Naive thymus-derived CD8-positive, alpha-beta T cell (primary cell): ENCODE measurements around the gene ODAD3. TPM values are rescaled to one million over a fixed set of nuclear protein-coding genes. Genes with fewer than 3 reads are reported as not detected.
"Not testable (repeated sequence)": the region's sequence is repeated elsewhere in the genome, so short reads cannot be mapped to it uniquely, and the experiment has no call there.

Experiments
- ATAC-seq, 2 donors: fragments of 150-1000 bp; cut with Tn5 transposase in 1 of 2; sonication (Bioruptor Pico), chemical (Tn5 transposase) in 1 of 2; 1 replicate in 1 of 2; 2 replicates in 1 of 2; pipeline ENCODE4 v1.10.0; 2021; ENCODE audit warnings: mild to moderate bottlenecking in 2 of 2, moderate library complexity in 2 of 2
- POLR2A ChIA-PET: fragments of 350-600 bp; sonication (Branson Sonifier 250); formaldehyde crosslinking; loops from one replicate; lab custom pipeline; 2021; ENCODE audit warnings: antibody characterized with exemption; lab: Charles Lee
- DNase-seq, 10 donors: peaks; one replicate each; pipeline versions ENCODE4 v3.0.0 to v3.0.0-alpha.2; 2020 to 2022
- H3K27ac Mint-ChIP-seq, 10 donors: one replicate each; pipeline ENCODE4 v1.8.0; 2020 to 2022; ENCODE audit warnings: mild to moderate bottlenecking in 10 of 10, mixed read lengths in 10 of 10, moderate library complexity in 4 of 10, inconsistent platforms in 1 of 10
- H3K27me3 Mint-ChIP-seq, 5 donors: one replicate each; pipeline ENCODE4 v1.8.0; 2021 to 2022; ENCODE audit warnings: mixed read lengths in 5 of 5
- H3K36me3 Mint-ChIP-seq, 3 donors: one replicate each; pipeline ENCODE4 v1.8.0; 2020 to 2022; ENCODE audit warnings: mixed read lengths in 3 of 3, mild to moderate bottlenecking in 2 of 3, inconsistent platforms in 1 of 3
- H3K4me1 Mint-ChIP-seq, 4 donors: one replicate each; pipeline ENCODE4 v1.8.0; 2021 to 2022; ENCODE audit warnings: mixed read lengths in 4 of 4
- H3K4me3 Mint-ChIP-seq, 10 donors: one replicate each; pipeline ENCODE4 v1.8.0; 2020 to 2022; ENCODE audit warnings: mild to moderate bottlenecking in 10 of 10, mixed read lengths in 10 of 10, moderate library complexity in 6 of 10, inconsistent platforms in 1 of 10
- H3K9me3 Mint-ChIP-seq, 9 donors: one replicate each; pipeline ENCODE4 v1.8.0; 2020 to 2022; ENCODE audit warnings: mixed read lengths in 9 of 9, mild to moderate bottlenecking in 3 of 9, inconsistent platforms in 1 of 9, moderate library complexity in 1 of 9
- polyA plus RNA-seq, 3 donors: library from polyadenylated mRNA; unstranded; fragments of 300-500 nt; fragmentation: Illumina TruSeq; gene quantifications; one replicate each; pipeline ENCODE4 v1.2.3, GENCODE V29; 2021
- total RNA-seq, 8 experiments: library from RNA in 2 of 8; stranded (reverse) in 2 of 8; gene quantifications; one replicate each; pipeline ENCODE4 v1.2.3 and lab custom pipeline; 2021 to 2026

ODAD3 gene
- total and polyA plus RNA-seq, 5 experiments from 2014 or later: not detected

DNA sequence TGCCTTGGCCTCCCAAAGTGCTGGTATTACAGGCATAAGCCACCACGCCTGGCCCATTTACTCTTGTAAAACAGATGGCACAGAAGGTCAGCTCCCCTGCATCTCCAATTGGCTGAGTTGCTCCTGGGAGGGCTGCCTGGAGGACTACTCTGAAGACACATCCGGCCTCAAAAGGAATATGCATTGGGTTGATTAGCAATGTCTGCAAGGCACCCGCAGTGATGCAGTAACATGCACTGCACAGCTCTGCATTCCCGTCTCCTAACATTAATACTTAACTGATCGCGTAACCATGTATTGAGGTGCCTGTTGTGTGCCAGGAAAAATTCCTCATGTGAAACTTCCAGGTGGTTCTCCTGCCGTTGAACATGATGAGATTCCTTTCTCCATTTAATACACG is 40.9 kb upstream of the ODAD3 start:
- Mint-ChIP-seq H3K4me1 (peaks cover 0 to 8% (median 7%) of the 10 kb centered on the region in 4 donors), H3K4me3 (no peak overlapping the region), H3K36me3 (no peaks in the 10 kb centered on the region), H3K27me3 (peaks cover 10 to 29% (median 23%) of the 10 kb centered on the region in 5 donors), H3K27ac (no peak overlapping the region), H3K9me3 (peaks cover 0 to 3% (median 0%) of the 10 kb centered on the region in 9 donors)
- POLR2A ChIA-PET: no interaction called here
- no peak for DNase-seq
- no peak for ATAC-seq

DNA sequence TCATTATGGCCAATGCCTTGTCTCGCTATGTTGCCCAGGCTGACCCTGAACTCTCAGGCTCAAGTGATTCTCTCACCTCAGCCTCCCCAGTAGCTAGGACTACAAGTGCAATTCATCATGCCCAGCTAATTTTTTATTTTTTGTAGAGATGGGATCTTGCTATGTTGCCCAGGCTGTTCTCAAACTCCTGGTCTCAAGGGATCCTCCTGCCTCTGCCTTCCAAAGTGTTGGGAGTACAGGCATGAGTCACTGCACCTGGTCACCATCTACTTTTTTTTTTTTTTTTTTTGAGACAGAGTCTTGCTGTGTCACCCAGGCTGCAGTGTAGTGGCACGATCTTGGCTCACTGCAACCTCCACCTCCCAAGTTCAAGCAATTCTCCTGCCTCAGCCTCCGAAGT is 40.4 kb upstream of the ODAD3 start:
- H3K4me3 Mint-ChIP-seq, ATAC-seq, POLR2A ChIA-PET, H3K4me1 Mint-ChIP-seq, H3K36me3 Mint-ChIP-seq, H3K27ac Mint-ChIP-seq, H3K9me3 Mint-ChIP-seq, DNase-seq: not testable (repeated sequence)
- H3K27me3 Mint-ChIP-seq: peaks cover 10 to 31% (median 23%) of the 10 kb centered on the region in 5 donors

DNA sequence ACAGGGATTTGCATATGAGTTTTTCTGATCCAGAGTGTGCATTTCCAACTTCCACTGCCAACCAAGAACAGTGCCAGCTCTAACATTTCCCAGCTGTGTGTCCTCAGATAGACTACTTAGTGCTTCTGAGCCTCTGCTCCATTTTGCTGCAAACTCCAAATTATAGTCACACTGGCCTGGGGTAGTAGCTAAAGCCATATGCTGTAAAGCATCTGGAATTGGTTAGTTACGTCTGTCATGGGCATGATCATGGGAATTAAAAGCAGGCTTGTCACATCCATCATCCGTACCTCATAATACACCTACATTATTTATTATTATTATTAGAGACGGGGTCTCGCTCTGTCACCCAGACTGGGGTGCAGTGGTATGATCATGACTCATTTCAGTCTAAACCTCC is 38.8 kb upstream of the ODAD3 start:
- Mint-ChIP-seq H3K9me3 (no peaks in the 10 kb centered on the region), H3K36me3 (no peaks in the 10 kb centered on the region), H3K4me1 (peaks cover 0 to 3% (median under 1%) of the 10 kb centered on the region in 4 donors), H3K4me3 (no peak overlapping the region), H3K27ac (no peak overlapping the region), H3K27me3 (peaks cover 6 to 30% (median 18%) of the 10 kb centered on the region in 5 donors)
- DNase-seq: no peak
- ATAC-seq: no peak
- POLR2A ChIA-PET: interaction anchor here (0.6 kb wide), 1 partner anchor 164 kb away, joined by 4 read pairs; no protein-coding TSS in a partner anchor

DNA sequence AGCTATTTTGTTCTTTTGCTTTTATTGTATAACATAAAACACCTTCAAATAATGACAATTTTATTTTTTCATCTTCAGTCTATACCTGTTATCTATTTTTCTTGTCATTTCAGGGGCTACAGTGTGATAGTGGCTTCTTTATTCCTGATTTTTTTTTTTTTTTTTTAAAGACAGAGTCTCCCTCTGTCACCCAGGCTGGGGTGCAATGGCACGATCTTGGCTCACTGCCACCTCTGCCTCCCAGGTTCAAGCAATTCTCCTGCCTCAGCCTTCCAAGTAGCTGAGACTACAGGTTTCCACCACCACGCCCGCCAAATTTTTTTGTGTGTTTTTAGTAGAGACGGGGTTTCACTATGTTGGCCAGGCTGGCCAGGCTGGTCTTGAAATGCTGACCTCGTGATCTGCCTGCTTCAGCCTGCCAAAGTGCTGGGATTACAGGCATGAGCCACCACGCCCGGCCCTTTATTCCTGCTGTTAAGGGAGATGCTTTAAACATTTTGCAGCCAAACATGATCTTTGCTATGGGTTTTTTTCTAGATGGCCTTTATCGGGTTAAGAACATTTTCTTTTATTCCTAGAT is 33.4 kb upstream of the ODAD3 start:
- H3K9me3 Mint-ChIP-seq, POLR2A ChIA-PET: not testable (repeated sequence)

DNA sequence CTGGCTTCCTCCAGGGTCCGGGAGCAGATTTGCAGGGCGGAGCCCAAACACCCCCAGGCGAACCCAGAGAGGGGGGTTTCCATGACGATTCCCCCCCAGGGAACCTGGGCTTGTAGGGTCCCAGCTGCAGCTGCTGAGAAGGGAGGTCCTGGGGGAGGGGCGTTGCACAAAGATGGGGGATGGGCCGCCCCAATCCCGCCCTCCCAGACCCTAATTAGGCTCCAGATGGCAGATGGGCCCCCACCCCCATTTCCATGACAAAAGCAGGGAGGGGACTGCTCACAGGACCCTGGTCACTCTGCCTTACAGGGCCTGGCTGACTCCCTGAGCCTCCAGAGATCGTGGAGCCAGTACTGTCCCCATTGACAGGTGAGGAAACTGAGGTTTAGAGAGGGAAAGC is 30.7 kb upstream of the ODAD3 start:
- H3K27me3 Mint-ChIP-seq: peaks cover 1 to 14% (median 2%) of the 10 kb centered on the region in 5 donors
- ATAC-seq: no peak
- POLR2A ChIA-PET: no interaction called here

More for the DNA sequence above, 33.4 kb upstream of the ODAD3 start:
- peaks cover 4 to 20% (median 6%) of the 10 kb centered on the region in 5 donors for H3K27me3 Mint-ChIP-seq
- H3K27ac Mint-ChIP-seq, ATAC-seq, DNase-seq, H3K4me3 Mint-ChIP-seq, H3K4me1 Mint-ChIP-seq, H3K36me3 Mint-ChIP-seq: not testable (repeated sequence)

DNA sequence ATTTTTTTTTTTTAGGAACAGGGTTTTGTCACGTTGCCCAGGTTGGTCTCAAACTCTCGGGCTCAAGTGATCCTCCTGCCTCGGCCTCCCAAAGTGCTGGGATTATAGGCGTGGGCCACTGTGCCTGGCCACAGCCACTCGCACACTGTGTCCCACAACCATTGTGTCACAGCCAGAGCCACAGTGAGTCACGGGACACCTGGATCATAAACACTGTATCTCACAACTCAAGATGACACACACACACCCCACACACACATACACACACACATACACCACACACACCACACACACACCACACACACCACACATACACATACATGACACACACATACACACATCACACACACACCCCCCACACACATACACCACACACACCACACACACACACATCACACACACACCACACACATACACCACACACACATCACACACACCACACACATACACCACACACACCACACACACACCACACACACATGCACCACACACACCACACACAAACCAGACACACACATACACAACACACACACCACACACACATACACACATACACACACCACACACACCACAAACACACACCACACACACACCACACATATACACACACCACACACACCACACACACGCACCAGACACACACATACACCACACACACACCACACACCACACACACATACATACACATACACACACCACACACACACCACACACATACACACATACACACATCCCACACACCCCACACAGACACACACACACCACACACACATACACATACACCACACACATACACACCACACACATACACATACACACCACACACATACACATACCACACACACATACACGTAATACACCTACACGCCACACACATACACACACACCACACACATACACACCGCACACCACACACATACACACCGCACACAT is 29.7 kb upstream of the ODAD3 start:
- no peak overlapping the region for H3K27ac Mint-ChIP-seq
- ATAC-seq (no peak), DNase-seq (no peak)
- H3K36me3 Mint-ChIP-seq: no peaks in the 10 kb centered on the region
- POLR2A ChIA-PET: no interaction called here
- H3K9me3 Mint-ChIP-seq: no peaks in the 10 kb centered on the region
- H3K4me1 Mint-ChIP-seq: no peaks in the 10 kb centered on the region
- H3K27me3 Mint-ChIP-seq: peaks cover 5 to 20% (median 11%) of the 10 kb centered on the region in 5 donors
- H3K4me3 Mint-ChIP-seq: no peak overlapping the region

More for the DNA sequence above, 30.7 kb upstream of the ODAD3 start:
- Mint-ChIP-seq H3K27ac (no peak overlapping the region), H3K4me1 (no peaks in the 10 kb centered on the region), H3K4me3 (no peak overlapping the region), H3K36me3 (no peaks in the 10 kb centered on the region), H3K9me3 (no peaks in the 10 kb centered on the region)
- DNase-seq: no peak

DNA sequence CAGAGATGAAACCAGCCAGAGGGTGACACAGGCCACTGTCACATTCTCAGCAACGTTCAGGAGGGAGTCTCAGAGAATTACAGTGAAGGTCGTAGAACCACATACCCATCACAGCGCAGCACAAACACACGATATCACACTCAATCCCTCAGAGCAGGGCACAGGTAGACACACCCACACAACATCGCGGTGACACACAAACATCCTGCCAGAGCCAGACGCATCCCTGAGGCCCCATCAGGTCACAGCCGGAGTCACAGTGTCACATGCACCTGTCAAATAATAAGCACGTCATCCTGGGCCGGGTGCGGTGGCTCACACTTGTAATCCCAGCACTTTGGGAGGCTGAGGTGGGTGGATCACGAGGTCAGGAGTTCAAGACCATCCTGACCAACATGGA is 28.5 kb upstream of the ODAD3 start:
- Mint-ChIP-seq H3K9me3 (no peaks in the 10 kb centered on the region), H3K27ac (peak overlapping the region in 1 of 10 donors; percentile 16), H3K36me3 (no peaks in the 10 kb centered on the region), H3K27me3 (peaks cover 5 to 25% (median 13%) of the 10 kb centered on the region in 5 donors), H3K4me1 (peaks cover 0 to under 1% (median 0%) of the 10 kb centered on the region in 4 donors), H3K4me3 (no peak overlapping the region)
- DNase-seq: no peak
- peak in 1 of 2 donors; percentile 33 for ATAC-seq
- POLR2A ChIA-PET: interaction anchor here (0.7 kb wide), 1 partner anchor 115 kb away, joined by 5 read pairs; no protein-coding TSS in a partner anchor

DNA sequence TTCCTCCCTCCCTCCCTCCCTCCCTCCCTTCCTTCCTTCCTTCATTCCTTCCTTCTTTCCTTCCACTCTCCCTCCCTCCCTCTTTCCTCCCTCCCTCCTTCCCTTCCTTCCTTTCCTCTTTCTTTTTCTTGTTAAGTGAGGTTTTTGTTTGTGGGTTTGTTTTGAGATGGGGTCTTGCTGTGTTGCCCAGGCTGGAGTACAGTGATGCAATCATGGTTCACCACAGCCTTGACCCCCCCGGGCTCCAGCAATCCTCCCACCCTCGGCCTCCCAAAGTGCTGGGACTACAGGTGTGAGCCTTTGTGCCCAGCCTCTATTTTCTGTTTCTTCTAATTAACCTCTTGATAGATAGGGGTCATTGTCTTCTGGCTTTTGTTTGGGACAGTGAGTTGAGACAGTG is 26.5 kb upstream of the ODAD3 start:
- POLR2A ChIA-PET: no interaction called here
- ATAC-seq (no peak), DNase-seq (no peak)
- H3K27me3 Mint-ChIP-seq: peaks cover 3 to 29% (median 15%) of the 10 kb centered on the region in 5 donors
- H3K27ac Mint-ChIP-seq: no peak overlapping the region
- peaks cover 0 to 3% (median 0%) of the 10 kb centered on the region in 4 donors for H3K4me1 Mint-ChIP-seq
- H3K4me3 Mint-ChIP-seq: no peak overlapping the region
- no peaks in the 10 kb centered on the region for H3K36me3 Mint-ChIP-seq
- no peaks in the 10 kb centered on the region for H3K9me3 Mint-ChIP-seq

DNA sequence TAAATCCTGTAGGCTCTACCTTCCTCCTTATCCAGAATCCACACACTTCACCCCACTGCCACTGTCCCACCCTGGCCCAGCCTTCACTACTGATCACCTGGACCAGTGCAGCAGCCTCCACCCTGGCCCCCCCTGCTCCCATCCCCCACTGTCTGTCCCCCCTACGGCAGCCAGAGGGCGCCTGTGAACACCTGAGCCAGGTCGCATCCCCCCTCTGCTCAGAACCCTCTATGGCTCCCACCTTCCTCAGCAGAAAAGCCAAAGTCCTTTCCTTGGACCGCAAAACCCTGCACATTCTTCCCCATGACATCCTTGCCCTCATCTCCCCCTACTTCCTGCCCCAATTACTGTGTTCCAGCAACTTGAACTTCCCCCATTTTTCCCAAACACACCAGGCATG is 25.3 kb upstream of the ODAD3 start:
- Mint-ChIP-seq H3K27ac (peak overlapping the region in 1 of 10 donors; percentile 65), H3K4me1 (peaks cover 0 to 3% (median 0%) of the 10 kb centered on the region in 4 donors), H3K27me3 (peaks cover 3 to 29% (median 15%) of the 10 kb centered on the region in 5 donors), H3K36me3 (no peaks in the 10 kb centered on the region), H3K4me3 (no peak overlapping the region), H3K9me3 (no peaks in the 10 kb centered on the region)
- POLR2A ChIA-PET: no interaction called here
- ATAC-seq (no peak), DNase-seq (no peak)

DNA sequence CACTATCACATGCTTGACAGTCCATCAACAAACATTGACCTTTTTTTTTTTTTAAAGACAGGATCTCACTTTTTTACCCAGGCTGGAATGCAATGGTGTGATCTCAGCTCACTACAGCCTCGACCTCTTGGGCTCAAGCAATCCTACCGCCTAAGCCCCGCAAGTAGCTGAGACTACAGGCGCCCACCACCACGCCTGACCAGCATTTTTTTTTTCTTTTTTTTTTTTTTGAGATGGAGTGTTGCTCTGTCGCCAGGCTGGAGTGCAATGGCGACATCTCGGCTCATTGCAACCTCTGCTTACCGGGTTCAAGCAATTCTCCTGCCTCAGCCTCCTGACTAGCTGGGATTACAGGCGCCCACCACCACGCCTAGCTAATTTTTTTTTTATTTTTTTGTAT is 24.0 kb upstream of the ODAD3 start:
- H3K4me1 Mint-ChIP-seq, ATAC-seq, H3K27ac Mint-ChIP-seq, POLR2A ChIA-PET, DNase-seq, H3K4me3 Mint-ChIP-seq, H3K36me3 Mint-ChIP-seq, H3K9me3 Mint-ChIP-seq: not testable (repeated sequence)
- H3K27me3 Mint-ChIP-seq: peaks cover 3 to 29% (median 15%) of the 10 kb centered on the region in 5 donors

DNA sequence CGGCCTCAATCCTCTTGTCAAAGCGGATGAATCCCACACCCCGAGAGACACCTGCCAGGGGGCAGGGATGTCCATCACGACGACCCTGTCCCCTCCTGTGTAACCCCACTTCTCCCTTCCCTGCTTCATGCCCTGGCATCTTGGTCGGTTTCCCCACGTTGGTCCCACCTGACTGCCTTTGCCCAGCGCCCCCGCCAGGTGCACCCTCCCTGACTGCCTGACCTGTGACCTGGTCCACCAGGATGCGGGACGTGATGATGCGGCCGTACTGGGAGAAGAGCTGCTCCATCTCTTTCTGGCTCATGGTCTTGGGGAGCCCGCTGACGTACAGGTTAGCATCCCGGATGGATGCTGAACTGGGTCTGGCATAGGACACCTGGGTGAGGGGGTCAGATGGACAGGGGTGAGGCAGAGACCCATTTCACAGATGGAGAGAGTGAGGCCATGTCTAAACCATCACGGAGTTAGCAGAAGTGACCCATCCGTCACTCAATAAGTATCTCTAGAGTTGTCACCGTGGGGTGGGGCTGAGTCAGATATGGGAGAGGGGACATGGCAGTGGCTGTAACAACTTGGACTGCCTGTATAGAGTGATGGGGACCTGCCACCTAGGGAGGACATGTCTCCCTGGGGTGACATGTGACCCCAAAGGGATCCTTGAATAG is 23.4 kb upstream of the ODAD3 start:
- H3K4me3 Mint-ChIP-seq: no peak overlapping the region
- peak overlapping the region in 1 of 10 donors; percentile 59 for H3K27ac Mint-ChIP-seq
- POLR2A ChIA-PET: no interaction called here
- peaks cover 0 to 3% (median under 1%) of the 10 kb centered on the region in 4 donors for H3K4me1 Mint-ChIP-seq
- no peaks in the 10 kb centered on the region for H3K36me3 Mint-ChIP-seq
- ATAC-seq: no peak
- peaks cover 3 to 29% (median 15%) of the 10 kb centered on the region in 5 donors for H3K27me3 Mint-ChIP-seq
- H3K9me3 Mint-ChIP-seq: no peaks in the 10 kb centered on the region
- DNase-seq: no peak

DNA sequence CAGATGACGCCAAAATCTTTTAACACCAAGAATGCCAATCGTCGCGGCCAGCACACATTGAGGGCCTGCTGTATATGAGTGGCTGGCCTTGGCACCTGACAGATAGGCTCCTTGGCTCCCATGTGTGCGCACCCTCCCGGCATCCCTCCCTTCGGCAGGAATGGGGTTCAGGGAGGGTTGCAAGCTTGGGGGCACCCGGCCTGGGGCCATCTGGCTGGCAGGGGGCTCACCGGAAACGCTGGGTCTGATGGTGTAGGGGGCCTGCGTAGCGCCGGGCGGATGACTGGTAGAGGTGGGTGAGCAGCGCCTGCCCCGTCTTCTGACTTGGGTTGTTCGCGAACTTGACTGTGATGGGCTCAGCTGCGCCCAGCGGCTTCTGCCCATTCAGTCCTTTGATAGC is 22.9 kb upstream of the ODAD3 start:
- no peaks in the 10 kb centered on the region for H3K36me3 Mint-ChIP-seq
- H3K4me1 Mint-ChIP-seq: peaks cover 0 to 3% (median 1%) of the 10 kb centered on the region in 4 donors
- no peak overlapping the region for H3K27ac Mint-ChIP-seq
- peaks cover 3 to 29% (median 15%) of the 10 kb centered on the region in 5 donors for H3K27me3 Mint-ChIP-seq
- H3K9me3 Mint-ChIP-seq: no peaks in the 10 kb centered on the region
- H3K4me3 Mint-ChIP-seq: no peak overlapping the region
- DNase-seq (no peak), ATAC-seq (no peak)
- POLR2A ChIA-PET: no interaction called here
